SH-SY5Y (cell line): ENCODE measurements around the gene GADL1.

Experiments
- GATA2 ChIP-seq: IDR thresholded peaks from 2 replicates; pipeline ENCODE4 v1.6.1; 2011; ENCODE audit warnings: mild to moderate bottlenecking, low read depth, low read length
- GATA3 ChIP-seq: IDR thresholded peaks from 2 replicates; pipeline ENCODE4 v1.6.1; 2011; ENCODE audit warnings: low read depth, mild to moderate bottlenecking, low read length, moderate library complexity

- TF ChIP-seq GATA2 (no peak), GATA3 (no peak)
These were observed 100.7 kb downstream of the GADL1 start for GRCh38 chr3:30793740-30794139.
